A549 (cell line): Measurements from ENCODE around the gene WSCD2. TPM values are rescaled to one million over a fixed set of nuclear protein-coding genes. Genes with fewer than 3 reads are reported as not detected.

Source experiments
- ATAC-seq, 2 experiments: fragments of 200-7000 bp in 1 of 2; fragments of >200 bp in 1 of 2; cut with Nextera tagmentation in 1 of 2; cut with Tn5 transposase in 1 of 2; 3 replicates each; pipeline versions ENCODE4 v1.8.0 to v1.9.1; 2018 to 2020; ENCODE audit warnings: mild to moderate bottlenecking in 1 of 2, moderate library complexity in 1 of 2
- CTCF ChIA-PET: fragments of 300-600 bp; sonication (Branson Sonifier 250); formaldehyde crosslinking; extraction: SDS; loops from one replicate; lab custom pipeline; 2021; ENCODE audit warnings: antibody characterized with exemption, inconsistent platforms; lab: Yijun Ruan, JAX
- POLR2A ChIA-PET: fragments of 350-600 bp; formaldehyde crosslinking; extraction: SDS; loops from one replicate; lab custom pipeline; 2021; ENCODE audit warnings: antibody characterized with exemption, inconsistent platforms; lab: Yijun Ruan, JAX
- DNase-seq, 2 experiments: peaks; one replicate each; pipeline versions ENCODE4 v3.0.0 to v3.0.0-alpha.2; 2011 to 2016; ENCODE audit warnings: low read depth in 1 of 2, low spot score in 1 of 2
- FAIRE-seq: peaks from 2 replicates; lab custom pipeline; 2011; peaks lifted over from hg19 to GRCh38; lab: Jason Lieb, UNC
- H3K27ac ChIP-seq, 2 experiments: fragments of >200 bp; sonication (Bioruptor Twin); formaldehyde crosslinking; 3 replicates each; pipeline ENCODE4 v1.5.1; 2016 to 2017
- H3K4me1 ChIP-seq: fragments of >200 bp; sonication (Bioruptor Twin); formaldehyde crosslinking; 3 replicates; pipeline ENCODE4 v1.6.1; 2016
- H3K4me2 ChIP-seq: fragments of >200 bp; sonication (Bioruptor Twin); formaldehyde crosslinking; 3 replicates; pipeline ENCODE4 v1.6.1; 2016
- H3K4me3 ChIP-seq: fragments of >200 bp; sonication (Bioruptor Twin); formaldehyde crosslinking; 3 replicates; pipeline ENCODE4 v1.5.1; 2016
- H3K9me3 ChIP-seq: fragments of >200 bp; sonication (Bioruptor Twin); formaldehyde crosslinking; 3 replicates; pipeline ENCODE4 v1.6.1; 2016
- CHD4 ChIP-seq: fragments of 200-600 bp; sonication (generic); IDR thresholded peaks from 2 replicates; pipeline ENCODE4 v1.6.1; 2016; ENCODE audit warnings: antibody characterized with exemption, mild to moderate bottlenecking, borderline replicate concordance
- FOXS1 ChIP-seq: fragments of 250-450 bp; sonication (Bioruptor Pico); IDR thresholded peaks from 2 replicates; pipeline ENCODE4 v1.5.0; 2020; ENCODE audit warnings: mild to moderate bottlenecking, moderate library complexity
- GATA3 ChIP-seq: IDR thresholded peaks from 2 replicates; pipeline ENCODE4 v1.6.1; 2012; ENCODE audit warnings: borderline replicate concordance
- HES2 ChIP-seq: fragments of >200 bp; sonication (Bioruptor Twin); formaldehyde crosslinking; IDR thresholded peaks from 2 replicates; pipeline ENCODE4 v1.6.1; 2016
- HMGXB4 ChIP-seq: fragments of 250-450 bp; sonication (Bioruptor Pico); IDR thresholded peaks from 2 replicates; pipeline ENCODE4 v1.5.0; 2021; ENCODE audit warnings: mild to moderate bottlenecking, moderate library complexity, borderline replicate concordance
- JUN ChIP-seq, 2 experiments: fragments of >200 bp; sonication (Bioruptor Twin); formaldehyde crosslinking; IDR thresholded peaks; 2 replicates in 1 of 2; 3 replicates in 1 of 2; pipeline ENCODE4 v1.6.1; 2016 to 2017
- MAZ ChIP-seq: fragments of 150-350 bp; IDR thresholded peaks from 2 replicates; pipeline ENCODE4 v1.6.1; 2014; ENCODE audit warnings: antibody characterized with exemption, low read depth, low read length, borderline replicate concordance
- NPAS2 ChIP-seq: fragments of 250-450 bp; sonication (Bioruptor Pico); IDR thresholded peaks from 2 replicates; pipeline ENCODE4 v1.8.0; 2022; ENCODE audit warnings: mild to moderate bottlenecking, moderate library complexity, borderline replicate concordance
- PBX3 ChIP-seq: IDR thresholded peaks from 2 replicates; pipeline ENCODE4 v1.6.1; 2012
- PHF8 ChIP-seq: fragments of 200-600 bp; sonication (generic); IDR thresholded peaks from 2 replicates; pipeline ENCODE4 v1.6.1; 2016; ENCODE audit warnings: low read depth, mild to moderate bottlenecking, antibody characterized with exemption, moderate library complexity, borderline replicate concordance
- POLR2AphosphoS2 ChIP-seq: conservative IDR thresholded peaks from 2 replicates; pipeline ENCODE4 v1.6.1; 2012; ENCODE audit warnings: low read length, improper control_type of control experiment, inconsistent platforms
- RCOR1 ChIP-seq: fragments of 150-350 bp; IDR thresholded peaks from 2 replicates; pipeline ENCODE4 v1.6.1; 2014; ENCODE audit warnings: antibody characterized with exemption, low read length, low read depth
- REST ChIP-seq: fragments of 200-600 bp; sonication (generic); IDR thresholded peaks from 2 replicates; pipeline ENCODE4 v1.6.1; 2016; ENCODE audit warnings: antibody characterized with exemption, mild to moderate bottlenecking, moderate library complexity
- SMC3 ChIP-seq: fragments of >200 bp; sonication (Bioruptor Twin); formaldehyde crosslinking; IDR thresholded peaks from 3 replicates; pipeline ENCODE4 v1.6.1; 2018; ENCODE audit warnings: inconsistent platforms
- TFCP2L1 ChIP-seq: fragments of 250-450 bp; sonication (Bioruptor Pico); IDR thresholded peaks from 2 replicates; pipeline ENCODE4 v1.5.0; 2021; ENCODE audit warnings: mild to moderate bottlenecking
- ZC3H11A ChIP-seq: fragments of 450-650 bp; IDR thresholded peaks from 2 replicates; pipeline ENCODE4 v1.6.1; 2014; ENCODE audit warnings: antibody characterized with exemption, mild to moderate bottlenecking
- WGBS: methylation state at CpG from one replicate; pipeline ENCODE4 v1.1.6; 2017; ENCODE audit errors: missing lambda C conversion rate; 5-methylcytosine and 5-hydroxymethylcytosine counted together
- polyA plus RNA-seq, 4 experiments: library from polyadenylated mRNA; depleted of rRNA in 3 of 4; stranded (reverse); fragments of >200 nt; fragmentation: RNase III in 1 of 4; extraction: RNeasy Plus Mini Kit Qiagen cat#74134 plus additional on column Dnase treatment in 1 of 4; gene quantifications; 2 replicates in 3 of 4; 3 replicates in 1 of 4; pipeline ENCODE4 v1.2.3, GENCODE V29; 2011 to 2017
- TF ChIP-seq, protein P1 (sequence below): fragments of 150-350 bp; IDR thresholded peaks from 2 replicates; pipeline ENCODE4 v1.6.1; 2014; ENCODE audit warnings: low read depth, mild to moderate bottlenecking, low read length
- TF ChIP-seq, protein P2 (sequence below): fragments of >200 bp; sonication (Bioruptor Twin); formaldehyde crosslinking; IDR thresholded peaks from 3 replicates; pipeline ENCODE4 v1.5.1; 2016
- TF ChIP-seq, protein P3 (sequence below): IDR thresholded peaks from 2 replicates; pipeline ENCODE4 v1.6.1; 2012

WSCD2 gene
- polyA plus RNA-seq, 2 of the 4 experiments (the other 2 are of a cell fraction) = not detected

DNA sequence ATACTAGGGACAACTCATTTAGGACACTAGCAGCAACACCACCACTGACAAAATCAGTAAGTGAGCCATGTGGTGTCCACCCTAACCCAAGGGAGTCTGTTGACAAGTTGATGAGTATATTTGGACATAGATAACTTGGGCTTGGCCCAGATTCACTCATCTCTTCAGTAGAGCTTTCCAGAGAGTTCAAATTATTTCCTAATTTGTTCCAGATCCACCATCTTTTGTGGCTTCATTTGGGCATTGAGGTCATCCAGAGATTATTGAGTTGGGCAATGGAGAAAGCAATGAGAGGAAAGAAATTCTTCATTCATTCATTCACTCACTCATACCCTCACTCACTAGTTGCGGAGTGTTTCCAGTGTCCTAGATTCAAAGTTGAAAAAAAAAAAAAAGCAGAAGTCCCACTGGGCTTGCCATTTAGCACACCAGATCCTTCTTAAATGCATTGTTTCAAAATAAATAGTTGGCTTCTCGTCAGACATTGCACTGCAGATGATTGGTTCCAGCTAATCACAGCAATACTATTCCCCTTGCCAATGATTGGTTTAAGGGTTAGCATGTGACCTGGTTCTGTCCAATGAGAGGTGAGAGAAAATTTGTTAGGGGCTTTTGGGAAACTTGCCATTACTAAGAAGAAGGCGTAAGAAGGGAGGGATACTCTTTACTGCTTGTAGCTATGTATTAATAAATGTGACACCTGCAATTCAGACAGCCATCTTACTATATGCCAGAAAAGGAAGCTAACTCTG, 31.8 kb upstream of the WSCD2 start:
- 30% methylated on average over 3 of the region's 3 CpGs for WGBS
- POLR2A ChIA-PET = no interaction called here
- TF ChIP-seq CHD4 (no peak), NPAS2 (no peak), REST (no peak), GATA3 (no peak), TFCP2L1 (no peak), ZC3H11A (no peak), RCOR1 (no peak), SMC3 (no peak), POLR2AphosphoS2 (no peak), HES2 (no peak), FOXS1 (no peak), PBX3 (no peak), JUN (IDR thresholded peaks at IDR 0.05) (no peak), MAZ (no peak), PHF8 (no peak), HMGXB4 (CRISPR knock-in tag) (no peak)
- TF ChIP-seq, protein P1, sequence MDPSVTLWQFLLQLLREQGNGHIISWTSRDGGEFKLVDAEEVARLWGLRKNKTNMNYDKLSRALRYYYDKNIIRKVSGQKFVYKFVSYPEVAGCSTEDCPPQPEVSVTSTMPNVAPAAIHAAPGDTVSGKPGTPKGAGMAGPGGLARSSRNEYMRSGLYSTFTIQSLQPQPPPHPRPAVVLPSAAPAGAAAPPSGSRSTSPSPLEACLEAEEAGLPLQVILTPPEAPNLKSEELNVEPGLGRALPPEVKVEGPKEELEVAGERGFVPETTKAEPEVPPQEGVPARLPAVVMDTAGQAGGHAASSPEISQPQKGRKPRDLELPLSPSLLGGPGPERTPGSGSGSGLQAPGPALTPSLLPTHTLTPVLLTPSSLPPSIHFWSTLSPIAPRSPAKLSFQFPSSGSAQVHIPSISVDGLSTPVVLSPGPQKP = no peak
- TF ChIP-seq, protein P2, sequence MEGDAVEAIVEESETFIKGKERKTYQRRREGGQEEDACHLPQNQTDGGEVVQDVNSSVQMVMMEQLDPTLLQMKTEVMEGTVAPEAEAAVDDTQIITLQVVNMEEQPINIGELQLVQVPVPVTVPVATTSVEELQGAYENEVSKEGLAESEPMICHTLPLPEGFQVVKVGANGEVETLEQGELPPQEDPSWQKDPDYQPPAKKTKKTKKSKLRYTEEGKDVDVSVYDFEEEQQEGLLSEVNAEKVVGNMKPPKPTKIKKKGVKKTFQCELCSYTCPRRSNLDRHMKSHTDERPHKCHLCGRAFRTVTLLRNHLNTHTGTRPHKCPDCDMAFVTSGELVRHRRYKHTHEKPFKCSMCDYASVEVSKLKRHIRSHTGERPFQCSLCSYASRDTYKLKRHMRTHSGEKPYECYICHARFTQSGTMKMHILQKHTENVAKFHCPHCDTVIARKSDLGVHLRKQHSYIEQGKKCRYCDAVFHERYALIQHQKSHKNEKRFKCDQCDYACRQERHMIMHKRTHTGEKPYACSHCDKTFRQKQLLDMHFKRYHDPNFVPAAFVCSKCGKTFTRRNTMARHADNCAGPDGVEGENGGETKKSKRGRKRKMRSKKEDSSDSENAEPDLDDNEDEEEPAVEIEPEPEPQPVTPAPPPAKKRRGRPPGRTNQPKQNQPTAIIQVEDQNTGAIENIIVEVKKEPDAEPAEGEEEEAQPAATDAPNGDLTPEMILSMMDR = no peak
- TF ChIP-seq, protein P3, sequence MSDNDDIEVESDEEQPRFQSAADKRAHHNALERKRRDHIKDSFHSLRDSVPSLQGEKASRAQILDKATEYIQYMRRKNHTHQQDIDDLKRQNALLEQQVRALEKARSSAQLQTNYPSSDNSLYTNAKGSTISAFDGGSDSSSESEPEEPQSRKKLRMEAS = no peak
- DNase-seq = no peak
- FAIRE-seq = no peak
- H3K27ac ChIP-seq = no peak overlapping the region
- no peak for ATAC-seq
- no peak overlapping the region for H3K4me3 ChIP-seq
- no peaks in the 10 kb centered on the region for H3K9me3 ChIP-seq
- no peaks in the 10 kb centered on the region for H3K4me1 ChIP-seq
- no peak overlapping the region for H3K4me2 ChIP-seq
- CTCF ChIA-PET = interaction anchor here (1.3 kb wide), 1 partner anchor 107 kb away, joined by 3 read pairs; no protein-coding TSS in a partner anchor
